IMR-90 (cell line): ENCODE results near the gene PPARGC1A. TPM values are rescaled to one million over a fixed set of nuclear protein-coding genes. Genes with fewer than 3 reads are reported as not detected.

Experiments
- ATAC-seq: fragments of 200-7000 bp; cut with Tn5 transposase; 2 replicates; pipeline ENCODE4 v1.9.1; 2020; ENCODE audit warnings: low read depth, mild to moderate bottlenecking, moderate library complexity
- Bru-seq: library from RNA; stranded (reverse); fragments of 400-500 nt; gene quantifications from one replicate; lab custom pipeline; 2021; lab: Mats Ljungman, UMichigan
- BruChase-seq, 2 experiments: library from RNA; stranded (reverse); fragments of 400-500 nt; gene quantifications; one replicate each; lab custom pipeline; 2021; lab: Mats Ljungman, UMichigan
- BruUV-seq: library from RNA; stranded (reverse); fragments of 400-500 nt; replicated peaks from 2 replicates; lab custom pipeline; 2021; lab: Mats Ljungman, UMichigan
- CTCF ChIA-PET: fragments of 300-600 bp; formaldehyde crosslinking; extraction: SDS; loops from one replicate; lab custom pipeline; 2021; ENCODE audit warnings: antibody characterized with exemption; lab: Yijun Ruan, JAX
- POLR2A ChIA-PET: fragments of 300-600 bp; sonication (Branson Sonifier 250); formaldehyde crosslinking; loops from one replicate; lab custom pipeline; 2022; ENCODE audit warnings: antibody characterized with exemption; ENCODE audit not compliant: unreplicated experiment; lab: Charles Lee
- DNase-seq: peaks from one replicate; pipeline ENCODE4 v3.0.0; 2013
- H2AFZ ChIP-seq: replicated peaks from 2 replicates; pipeline ENCODE3; 2013; ENCODE audit warnings: low read length, mild to moderate bottlenecking; ENCODE audit not compliant: poor library complexity
- H2AK5ac ChIP-seq: 2 replicates; pipeline ENCODE4 v1.6.1; 2013; ENCODE audit warnings: low read depth, low read length, inconsistent platforms
- H2AK9ac ChIP-seq: replicated peaks from 2 replicates; pipeline ENCODE3; 2013; ENCODE audit warnings: mild to moderate bottlenecking, low read depth, low read length, moderate library complexity; ENCODE audit not compliant: poor library complexity
- H2BK120ac ChIP-seq: 2 replicates; pipeline ENCODE4 v1.6.1; 2013; ENCODE audit warnings: low read depth, low read length, inconsistent platforms
- H2BK15ac ChIP-seq: 3 replicates; pipeline ENCODE4 v1.6.1; 2013; ENCODE audit warnings: low read depth, low read length, inconsistent platforms
- H2BK20ac ChIP-seq: 2 replicates; pipeline ENCODE4 v1.6.1; 2013; ENCODE audit warnings: low read depth, mild to moderate bottlenecking, inconsistent platforms, low read length, moderate library complexity
- H2BK5ac ChIP-seq: 2 replicates; pipeline ENCODE4 v1.6.1; 2013; ENCODE audit warnings: mild to moderate bottlenecking, low read depth, low read length, inconsistent platforms; ENCODE audit not compliant: poor library complexity, severe bottlenecking
- H3K14ac ChIP-seq: replicated peaks from 2 replicates; pipeline ENCODE4 v1.6.1; 2013; ENCODE audit warnings: low read depth, low read length, inconsistent platforms
- H3K18ac ChIP-seq: 2 replicates; pipeline ENCODE4 v1.6.1; 2013; ENCODE audit warnings: low read depth, low read length, control low read depth
- H3K23ac ChIP-seq: 2 replicates; pipeline ENCODE4 v1.6.1; 2013; ENCODE audit warnings: low read depth, low read length, inconsistent platforms
- H3K27ac ChIP-seq: 2 replicates; pipeline ENCODE4 v1.5.1; 2013; ENCODE audit warnings: mild to moderate bottlenecking, control low read depth, low read length; ENCODE audit not compliant: insufficient read depth
- H3K27me3 ChIP-seq: 2 replicates; pipeline ENCODE4 v1.6.1; 2013; ENCODE audit warnings: low read length; ENCODE audit not compliant: control insufficient read depth, insufficient read depth
- H3K36me3 ChIP-seq: 2 replicates; pipeline ENCODE4 v1.6.1; 2013; ENCODE audit warnings: low read length, mixed read lengths; ENCODE audit not compliant: control insufficient read depth, insufficient read depth
- H3K4ac ChIP-seq: 2 replicates; pipeline ENCODE4 v1.6.1; 2013; ENCODE audit warnings: low read depth, low read length, inconsistent platforms
- H3K4me1 ChIP-seq: 2 replicates; pipeline ENCODE4 v1.6.1; 2013; ENCODE audit warnings: low read length, mixed read lengths; ENCODE audit not compliant: control insufficient read depth, insufficient read depth
- H3K4me2 ChIP-seq: 2 replicates; pipeline ENCODE4 v1.6.1; 2013; ENCODE audit warnings: low read depth, mild to moderate bottlenecking, control low read depth, low read length, moderate library complexity
- H3K4me3 ChIP-seq: 2 replicates; pipeline ENCODE4 v1.5.1; 2013; ENCODE audit warnings: low read depth, mild to moderate bottlenecking, control low read depth, low read length, moderate library complexity; ENCODE audit not compliant: insufficient read depth
- H3K56ac ChIP-seq: 2 replicates; pipeline ENCODE4 v1.6.1; 2013; ENCODE audit warnings: low read length, inconsistent platforms; ENCODE audit not compliant: insufficient read depth; ENCODE audit errors: extremely low read depth
- H3K79me1 ChIP-seq, 2 experiments: 2 replicates each; pipeline ENCODE4 v1.6.1; 2013; ENCODE audit warnings: low read length in 2 of 2, inconsistent platforms in 1 of 2, low read depth in 1 of 2
- H3K9ac ChIP-seq: 2 replicates; pipeline ENCODE4 v1.6.1; 2013; ENCODE audit warnings: low read depth, low read length, control low read depth
- H3K9me1 ChIP-seq: 2 replicates; pipeline ENCODE4 v1.6.1; 2013; ENCODE audit warnings: low read length, inconsistent platforms; ENCODE audit not compliant: insufficient read depth
- H3K9me3 ChIP-seq: 2 replicates; pipeline ENCODE4 v1.6.1; 2013; ENCODE audit warnings: low read length; ENCODE audit not compliant: control insufficient read depth, insufficient read depth
- H4K20me1 ChIP-seq: 2 replicates; pipeline ENCODE4 v1.6.1; 2013; ENCODE audit warnings: low read length, inconsistent platforms; ENCODE audit not compliant: insufficient read depth
- H4K5ac ChIP-seq: 2 replicates; pipeline ENCODE4 v1.6.1; 2013; ENCODE audit warnings: mild to moderate bottlenecking, low read depth, low read length, control low read depth
- H4K8ac ChIP-seq, 2 experiments: 2 replicates each; pipeline ENCODE4 v1.6.1; 2013; ENCODE audit warnings: low read depth in 2 of 2, low read length in 2 of 2, control low read depth in 1 of 2, inconsistent platforms in 1 of 2
- H4K91ac ChIP-seq: 2 replicates; pipeline ENCODE4 v1.6.1; 2013; ENCODE audit warnings: low read depth, low read length, inconsistent platforms; ENCODE audit not compliant: insufficient read depth
- NFE2L2 ChIP-seq: fragments of 150-350 bp; IDR thresholded peaks from 2 replicates; pipeline ENCODE4 v1.6.1; 2016; ENCODE audit warnings: low read depth, mild to moderate bottlenecking, low read length
- WGBS, 2 experiments: methylation state at CpG; one replicate each; pipeline versions ENCODE4 v1.1.5 to v1.1.7; 2013; ENCODE audit warnings: missing lambda C conversion rate in 2 of 2; ENCODE audit not compliant: insufficient read length in 1 of 2; ENCODE audit errors: extremely low coverage in 2 of 2; 5-methylcytosine and 5-hydroxymethylcytosine counted together
- dilution Hi-C: fragments of 300-500 bp; cut with HindIII; formaldehyde crosslinking; loops from one replicate; pipeline ENCODE4 v1.14.3; 2018; ENCODE audit warnings: low sequenced_read_pairs; ENCODE audit not compliant: unreplicated experiment
- in situ Hi-C: fragments of 300-500 bp; cut with MboI; formaldehyde crosslinking; loops from 3 replicates; pipeline ENCODE4 v1.14.3; 2019; ENCODE audit warnings: low sequenced_read_pairs, inconsistent platforms, mixed read lengths
- intact Hi-C: fragments of 100-400 bp; cut with micrococcal nuclease; formaldehyde crosslinking; loops from 2 replicates; pipeline ENCODE4 v1.10.0; 2022
- long read RNA-seq: library from polyadenylated mRNA; unstranded; transcript quantifications from one replicate; pipeline ENCODE4 v2.0.0, GENCODE V29; 2021; ENCODE audit not compliant: unreplicated experiment
- polyA plus RNA-seq, 3 experiments: library from polyadenylated mRNA; depleted of rRNA; stranded (reverse); fragments of >200 nt; gene quantifications; 2 replicates each; pipeline ENCODE4 v1.2.3, GENCODE V29; 2012; ENCODE audit warnings: low replicate concordance in 1 of 3
- total RNA-seq: library from RNA; depleted of rRNA; stranded (reverse); fragments of >200 nt; gene quantifications from 2 replicates; pipeline ENCODE4 v1.2.3, GENCODE V29; 2012; rRNA removed
- TF ChIP-seq, protein P1 (sequence below): fragments of 150-350 bp; IDR thresholded peaks from 2 replicates; pipeline ENCODE4 v1.6.1; 2017; ENCODE audit warnings: mild to moderate bottlenecking, antibody characterized with exemption, low read length, low read depth

The PPARGC1A gene
- total RNA-seq (under 0.01 TPM in 2 replicates), polyA plus RNA-seq (2012; rRNA removed) (0.03 TPM in 2 replicates), Bru-seq, nascent RNA (percentile 32 among the genes with signal in this experiment), BruChase-seq, experiment 1, labeled RNA remaining after a 6-hour chase (percentile 26 among the genes with signal in this experiment), BruChase-seq, experiment 2, labeled RNA remaining after a 2-hour chase (percentile 27 among the genes with signal in this experiment)
- 0.01 TPM in 1 of 2 replicates, not detected in the other for polyA plus RNA-seq (2012; cell fraction: cytosol; rRNA removed)
- 0.25 TPM in 1 of 2 replicates, not detected in the other for polyA plus RNA-seq (2012; cell fraction: nucleus; rRNA removed; ENCODE audit: low replicate concordance)
- long read RNA-seq: 0 reads

DNA sequence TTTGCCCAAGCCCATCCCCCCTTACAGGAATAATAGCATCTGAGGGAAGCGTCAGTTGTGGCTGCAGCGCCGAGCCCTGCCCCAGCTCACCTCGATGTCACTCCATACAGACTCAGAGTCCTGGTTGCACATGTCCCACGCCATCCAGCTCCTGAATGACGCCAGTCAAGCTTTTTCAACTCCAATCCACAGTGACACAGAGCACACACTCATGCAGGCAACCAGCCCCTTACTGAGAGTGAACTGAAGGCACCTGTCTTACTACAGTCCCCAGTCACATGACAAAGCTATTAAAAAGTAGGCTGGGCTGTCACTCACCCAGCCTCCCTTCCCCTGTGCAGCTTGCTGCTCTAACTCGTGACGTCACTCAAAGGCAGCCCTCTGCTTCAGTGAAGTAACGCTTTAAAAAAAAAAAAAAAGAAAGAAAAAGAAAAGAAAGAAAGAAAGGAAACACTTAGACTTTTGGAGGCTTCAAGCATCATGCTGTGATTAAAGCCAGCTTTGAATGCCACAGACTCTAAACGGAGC is at the start of gene PPARGC1A:
TSS of gene PPARGC1A (minus strand) at position 234 of the 528 bp plus-strand sequence. CDS start at position 144, 90 bp downstream.
- ATAC-seq (peak; percentile 33; the same call in 1 of the 2 replicates), DNase-seq (peak; percentile 50)
- H2BK20ac ChIP-seq: no peak within 1 kb of the TSS
- peak within 1 kb of the TSS; percentile 35 for H3K4me3 ChIP-seq
- H3K79me1 ChIP-seq: no peaks in the 10 kb centered on the region
- peaks cover 4% of the 10 kb centered on the region for H3K4me1 ChIP-seq
- BruUV-seq: no TSS peak
- H3K9me1 ChIP-seq: no peaks in the 10 kb centered on the region; the same call in 1 of the 2 replicates
- no peak within 1 kb of the TSS for H3K56ac ChIP-seq
- no peak within 1 kb of the TSS for H2BK15ac ChIP-seq
- POLR2A ChIA-PET: interaction anchor here (0.7 to 1.1 kb wide), 4 partner anchors 10 to 152 kb away, joined by 3 to 28 read pairs (median 8); no protein-coding TSS in a partner anchor
- no peaks in the 10 kb centered on the region for H4K20me1 ChIP-seq
- no peak within 1 kb of the TSS for H3K4ac ChIP-seq
- CTCF ChIA-PET: interaction anchor here (0.6 to 1.2 kb wide), 4 partner anchors 9 to 77 kb away, joined by 4 to 6 read pairs (median 4); no protein-coding TSS in a partner anchor
- WGBS, 2 experiments: 2% methylated on average over 6 of the region's 10 CpGs; no CpG with 5 or more reads in 1 of the 2 experiments
- intact Hi-C loops (loop anchor here (5.0 kb wide), 1 partner anchor 212 kb away; no protein-coding TSS in a partner anchor), in situ Hi-C loops (no loop called here), dilution Hi-C loops (no loop called here)
- H3K27me3 ChIP-seq: no peaks in the 10 kb centered on the region
- no peak within 1 kb of the TSS for H4K8ac ChIP-seq
- no peak within 1 kb of the TSS for H4K91ac ChIP-seq
- no peak within 1 kb of the TSS; the same call in 1 of the 2 replicates for H4K5ac ChIP-seq
- no peaks in the 10 kb centered on the region for H3K9me3 ChIP-seq
- H3K14ac ChIP-seq: no peak within 1 kb of the TSS
- peak within 1 kb of the TSS; percentile 84 for H2AFZ ChIP-seq
- H2AK5ac ChIP-seq: 0 out of 2 replicates have a peak within 1 kb of the TSS, but pooled peaks have one; percentile 5
- H2BK5ac ChIP-seq: no peak within 1 kb of the TSS
- H3K23ac ChIP-seq: no peak within 1 kb of the TSS
- peak within 1 kb of the TSS; percentile 22; the same call in 1 of the 2 replicates for H2BK120ac ChIP-seq
- peak within 1 kb of the TSS; percentile 93 for H3K4me2 ChIP-seq
- no peaks in the 10 kb centered on the region for H3K36me3 ChIP-seq
- H3K9ac ChIP-seq: peak within 1 kb of the TSS; percentile 19
- H3K18ac ChIP-seq: peak within 1 kb of the TSS; percentile 62; the same call in 1 of the 2 replicates
- H3K27ac ChIP-seq: peak within 1 kb of the TSS; percentile 1
- H2AK9ac ChIP-seq: no peak within 1 kb of the TSS
- no peak for TF ChIP-seq NFE2L2
- TF ChIP-seq, protein P1, sequence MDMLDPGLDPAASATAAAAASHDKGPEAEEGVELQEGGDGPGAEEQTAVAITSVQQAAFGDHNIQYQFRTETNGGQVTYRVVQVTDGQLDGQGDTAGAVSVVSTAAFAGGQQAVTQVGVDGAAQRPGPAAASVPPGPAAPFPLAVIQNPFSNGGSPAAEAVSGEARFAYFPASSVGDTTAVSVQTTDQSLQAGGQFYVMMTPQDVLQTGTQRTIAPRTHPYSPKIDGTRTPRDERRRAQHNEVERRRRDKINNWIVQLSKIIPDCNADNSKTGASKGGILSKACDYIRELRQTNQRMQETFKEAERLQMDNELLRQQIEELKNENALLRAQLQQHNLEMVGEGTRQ: 0 out of 2 replicates have a peak, but pooled peaks have one; percentile 18
